Measurements from ENCODE around the gene ZNF654. TPM values are rescaled to one million over a fixed set of nuclear protein-coding genes. Genes with fewer than 3 reads are reported as not detected.

ZNF654 gene
- total RNA-seq, 1 experiment from 2014 or later = 7.0 TPM

- H3K27ac ChIP-seq (ENCODE audit: low read depth, low read length) = no peak overlapping the region
- H3K9ac ChIP-seq (ENCODE audit: low read length) = no peak overlapping the region
- H3K27me3 ChIP-seq (ENCODE audit: insufficient read depth, low read length) = no peaks in the 10 kb centered on the region
- intact Hi-C loops (cut with micrococcal nuclease) = no loop called here
- H3K4me3 ChIP-seq (replicated peaks in 1 of 2; ENCODE audit: low read depth in 1 of 2, low read length in 2 of 2) = no peak overlapping the region
- ChIA-PET POLR2A (no interaction called here), RAD21 (ENCODE audit: low non-redundant PET in 1 of 2, low total read pairs in 2 of 2, uncharacterized antibody in 2 of 2, unreplicated experiment in 2 of 2) (no interaction called here), CTCF (no interaction called here)
- H3K36me3 ChIP-seq (ENCODE audit: control insufficient read depth in 1 of 2, insufficient read depth in 2 of 2, low read length in 2 of 2) = no peaks in the 10 kb centered on the region; a peak in 1 of 4 replicates
- ATAC-seq (no peak), DNase-seq (ENCODE audit: low read depth, low spot score) (no peak)
- no peak overlapping the region for H3K4me2 ChIP-seq (ENCODE audit: low read length)
- H3K4me1 ChIP-seq (ENCODE audit: control insufficient read depth in 1 of 2, insufficient read depth in 2 of 2, low read length in 2 of 2) = no peaks in the 10 kb centered on the region
- TF ChIP-seq TCF7L2 (IDR thresholded peaks at IDR 0.05; ENCODE audit: borderline replicate concordance, extremely low read depth, insufficient read depth, insufficient read length) (no peak), CEBPB (IDR thresholded peaks at IDR 0.05; ENCODE audit: low read depth) (no peak), ZBTB33 (IDR thresholded peaks at IDR 0.05; ENCODE audit: extremely low read depth, insufficient replicate concordance, low read length) (no peak), ELF1 (IDR thresholded peaks at IDR 0.05; ENCODE audit: borderline replicate concordance, low read depth) (no peak), YY1 (IDR thresholded peaks at IDR 0.05; ENCODE audit: extremely low read depth, insufficient replicate concordance, low read depth, low read length) (no peak), JUND (IDR thresholded peaks at IDR 0.05) (no peak), EZH2phosphoT487 (IDR thresholded peaks at IDR 0.05; ENCODE audit: borderline replicate concordance) (no peak), ZNF274 (IDR thresholded peaks at IDR 0.05; ENCODE audit: low read depth, low read length) (no peak), POLR2A (IDR thresholded peaks at IDR 0.05; ENCODE audit: borderline replicate concordance, extremely low read depth, insufficient read depth, insufficient read length) (no peak), SRF (IDR thresholded peaks at IDR 0.05; ENCODE audit: low read depth) (no peak), EGR1 (IDR thresholded peaks at IDR 0.05; ENCODE audit: low read depth) (no peak)
- no peaks in the 10 kb centered on the region for H3K9me2 ChIP-seq (ENCODE audit: insufficient read depth)
- H3K79me2 ChIP-seq (ENCODE audit: insufficient read depth, low read length) = peaks cover 16% of the 10 kb centered on the region
- 0 out of 2 replicates have a peak, but pooled peaks cover 4% of the 10 kb centered on the region for H4K20me1 ChIP-seq (ENCODE audit: insufficient read depth)
- H3K9me3 ChIP-seq (ENCODE audit: control insufficient read depth in 1 of 2, insufficient read depth in 1 of 2, low read depth in 1 of 2, low read length in 2 of 2) = no peaks in the 10 kb centered on the region
- no peak overlapping the region for H2AFZ ChIP-seq (ENCODE audit: low read depth, low read length, poor library complexity, severe bottlenecking)
- BruUV-seq (replicated peaks) = no TSS peak
Measured at GRCh38 chr3:88092270-88092669, 33.2 kb downstream of the ZNF654 start.

Measured in HCT116 (cell line).